Measurements from ENCODE around the gene SMG9. TPM values are rescaled to one million over a fixed set of nuclear protein-coding genes. Genes with fewer than 3 reads are reported as not detected.

SMG9 gene
- total RNA-seq, 6 experiments from 2014 or later, result 6.5 to 13.5 (median 9.8) TPM

DNA sequence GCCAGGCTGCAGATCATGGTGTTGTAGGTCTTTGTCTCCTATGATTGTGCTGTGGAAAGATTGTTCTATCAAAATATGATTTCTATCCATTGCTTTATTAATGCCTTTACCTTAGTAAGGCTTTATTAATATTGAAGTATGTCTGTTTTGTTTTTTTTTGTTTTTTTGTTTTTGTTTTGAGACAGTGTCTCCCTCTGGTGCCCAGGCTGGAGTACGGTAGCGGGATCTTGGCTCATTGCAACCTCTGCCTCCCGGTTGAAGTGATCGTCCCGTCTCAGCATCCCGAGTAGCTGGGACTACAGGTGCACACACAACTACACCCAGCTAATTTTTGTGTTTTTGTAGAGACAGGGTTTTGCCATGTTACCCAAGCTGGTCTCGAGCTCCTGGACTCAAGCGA, 31.2 kb downstream of the SMG9 start:
- ATAC-seq (no peak), DNase-seq (no peak)
- TF ChIP-seq, protein P1, sequence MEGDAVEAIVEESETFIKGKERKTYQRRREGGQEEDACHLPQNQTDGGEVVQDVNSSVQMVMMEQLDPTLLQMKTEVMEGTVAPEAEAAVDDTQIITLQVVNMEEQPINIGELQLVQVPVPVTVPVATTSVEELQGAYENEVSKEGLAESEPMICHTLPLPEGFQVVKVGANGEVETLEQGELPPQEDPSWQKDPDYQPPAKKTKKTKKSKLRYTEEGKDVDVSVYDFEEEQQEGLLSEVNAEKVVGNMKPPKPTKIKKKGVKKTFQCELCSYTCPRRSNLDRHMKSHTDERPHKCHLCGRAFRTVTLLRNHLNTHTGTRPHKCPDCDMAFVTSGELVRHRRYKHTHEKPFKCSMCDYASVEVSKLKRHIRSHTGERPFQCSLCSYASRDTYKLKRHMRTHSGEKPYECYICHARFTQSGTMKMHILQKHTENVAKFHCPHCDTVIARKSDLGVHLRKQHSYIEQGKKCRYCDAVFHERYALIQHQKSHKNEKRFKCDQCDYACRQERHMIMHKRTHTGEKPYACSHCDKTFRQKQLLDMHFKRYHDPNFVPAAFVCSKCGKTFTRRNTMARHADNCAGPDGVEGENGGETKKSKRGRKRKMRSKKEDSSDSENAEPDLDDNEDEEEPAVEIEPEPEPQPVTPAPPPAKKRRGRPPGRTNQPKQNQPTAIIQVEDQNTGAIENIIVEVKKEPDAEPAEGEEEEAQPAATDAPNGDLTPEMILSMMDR (IDR thresholded peaks at IDR 0.05), result no peak
- no peak for TF ChIP-seq POLR2A (IDR thresholded peaks at IDR 0.05)
- H3K9me3 ChIP-seq, result no peaks in the 10 kb centered on the region
- no peaks in the 10 kb centered on the region for H3K36me3 ChIP-seq
- H3K27me3 ChIP-seq, result no peaks in the 10 kb centered on the region
- no peaks in the 10 kb centered on the region for H3K4me1 ChIP-seq
- H3K4me3 ChIP-seq, result no peak overlapping the region
- WGBS (ENCODE audit: insufficient coverage, low coverage, low lambda C conversion rate, missing lambda C conversion rate), result 66% methylated on average over 8 of the region's 8 CpGs
- intact Hi-C loops (cut with DNase I), result no loop called here
- no peak overlapping the region for H3K27ac ChIP-seq

DNA sequence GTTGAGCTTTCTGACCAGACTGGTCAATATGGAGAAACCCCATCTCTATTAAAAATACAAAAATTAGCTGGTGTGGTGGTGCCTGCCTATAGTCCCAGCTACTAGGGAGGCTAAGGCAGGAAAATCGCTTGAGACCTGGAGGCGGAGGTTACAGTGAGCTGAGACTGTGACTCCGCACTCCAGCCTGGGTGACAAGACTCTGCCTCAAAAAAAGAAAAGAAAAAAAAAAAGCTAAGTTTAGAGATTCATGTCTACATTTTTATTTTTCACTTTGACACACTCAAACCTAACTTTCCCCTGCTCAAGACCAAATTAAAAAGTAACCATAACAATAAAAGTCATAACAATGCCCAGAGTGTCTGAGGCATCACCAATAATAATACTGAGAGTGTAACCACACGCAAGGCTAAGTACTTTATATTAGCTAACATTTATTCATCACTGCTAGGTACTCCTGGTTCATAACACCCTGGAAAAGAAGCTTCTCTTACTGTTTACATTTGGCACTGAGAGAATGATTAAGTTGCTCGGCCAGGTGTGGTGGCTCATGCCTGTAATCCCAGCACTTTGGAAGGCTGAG, 33.2 kb downstream of the SMG9 start:
- H3K4me3 ChIP-seq, result no peak overlapping the region

DNA sequence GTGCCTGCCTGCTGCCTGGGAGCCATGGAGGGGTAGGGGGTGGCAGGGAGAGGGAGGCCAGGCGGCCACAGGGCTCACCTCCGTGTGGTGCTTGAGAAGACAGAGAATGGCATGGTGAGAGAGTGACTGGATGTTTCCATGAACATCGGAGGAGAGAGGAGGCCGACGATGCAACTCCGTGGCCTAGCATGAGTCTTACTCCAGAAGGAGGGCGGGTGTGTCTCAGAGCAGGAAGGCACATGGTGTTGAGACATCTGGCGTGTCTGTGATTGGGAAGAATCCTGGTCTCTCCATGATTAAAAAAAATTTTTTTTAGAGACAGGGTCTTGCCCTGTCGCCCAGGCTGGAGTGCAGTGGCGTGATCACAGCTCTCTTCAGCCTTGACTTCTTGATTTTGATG, 33.8 kb downstream of the SMG9 start:
- no peak for ATAC-seq
- intact Hi-C loops (cut with DNase I), result no loop called here
- WGBS (ENCODE audit: insufficient coverage, low coverage, low lambda C conversion rate, missing lambda C conversion rate), result 74% methylated on average over 9 of the region's 10 CpGs

More for the DNA sequence above, 33.2 kb downstream of the SMG9 start:
- Histone ChIP-seq H3K36me3 (no peaks in the 10 kb centered on the region), H3K27ac (no peak overlapping the region), H3K4me1 (no peaks in the 10 kb centered on the region), H3K27me3 (no peaks in the 10 kb centered on the region), H3K9me3 (no peaks in the 10 kb centered on the region)
- intact Hi-C loops (cut with DNase I), result no loop called here
- 70% methylated on average over 5 of the region's 5 CpGs for whole genome bisulfite sequencing (ENCODE audit: insufficient coverage, low coverage, low lambda C conversion rate, missing lambda C conversion rate)
- ATAC-seq (no peak), DNase-seq (no peak)
- TF ChIP-seq, protein P1 (IDR thresholded peaks at IDR 0.05), result no peak
- no peak for TF ChIP-seq POLR2A (IDR thresholded peaks at IDR 0.05)

DNA sequence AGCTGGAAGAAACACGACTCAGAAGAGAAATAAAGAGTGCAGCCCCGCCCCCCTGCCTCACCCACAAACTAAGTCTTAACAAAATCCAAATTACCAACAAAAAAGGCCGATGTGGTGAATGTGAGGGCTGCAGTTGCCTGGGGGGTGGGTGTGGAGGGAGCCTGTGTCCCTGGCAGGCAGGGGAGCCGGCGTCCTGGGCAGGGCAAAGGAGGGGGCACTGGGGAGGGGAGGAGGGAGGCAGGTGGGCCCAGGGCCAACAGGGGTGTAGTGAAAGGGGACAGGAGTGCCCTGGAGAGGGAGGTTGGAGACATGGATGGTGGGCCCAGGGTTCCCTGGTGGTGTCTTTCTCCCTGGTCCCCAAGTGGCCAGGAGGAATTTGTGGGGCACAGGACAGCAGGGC, 34.8 kb downstream of the SMG9 start:
- TF ChIP-seq, protein P1 (IDR thresholded peaks at IDR 0.05), result no peak
- no peak for TF ChIP-seq POLR2A (IDR thresholded peaks at IDR 0.05)
- DNase-seq (no peak), ATAC-seq (no peak)
- no peak overlapping the region for H3K27ac ChIP-seq
- H3K9me3 ChIP-seq, result no peaks in the 10 kb centered on the region
- 76% methylated on average over 5 of the region's 5 CpGs for WGBS (ENCODE audit: insufficient coverage, low coverage, low lambda C conversion rate, missing lambda C conversion rate)
- no peaks in the 10 kb centered on the region for H3K36me3 ChIP-seq
- no peaks in the 10 kb centered on the region for H3K4me1 ChIP-seq
- H3K4me3 ChIP-seq, result no peak overlapping the region
- no peaks in the 10 kb centered on the region for H3K27me3 ChIP-seq
- intact Hi-C loops (cut with DNase I), result no loop called here

More for the DNA sequence above, 33.8 kb downstream of the SMG9 start:
- Histone ChIP-seq H3K4me1 (no peaks in the 10 kb centered on the region), H3K9me3 (no peaks in the 10 kb centered on the region), H3K27me3 (no peaks in the 10 kb centered on the region), H3K36me3 (no peaks in the 10 kb centered on the region), H3K27ac (no peak overlapping the region), H3K4me3 (no peak overlapping the region)
- no peak for DNase-seq
- TF ChIP-seq, protein P1 (IDR thresholded peaks at IDR 0.05), result no peak
- TF ChIP-seq POLR2A (IDR thresholded peaks at IDR 0.05), result no peak

Data from right lobe of liver (tissue), 6 donors.